GM12873 (cell line): ENCODE measurements around the gene AEBP2.

ENCODE experiments used
- TF ChIP-seq, protein P1 (sequence below): IDR thresholded peaks from 2 replicates; pipeline ENCODE4 v1.5.1; 2012; ENCODE audit warnings: low read depth, mild to moderate bottlenecking, moderate library complexity, low read length, control low read depth; ENCODE audit not compliant: insufficient read depth; ENCODE audit errors: missing control alignments

AEBP2 gene

DNA sequence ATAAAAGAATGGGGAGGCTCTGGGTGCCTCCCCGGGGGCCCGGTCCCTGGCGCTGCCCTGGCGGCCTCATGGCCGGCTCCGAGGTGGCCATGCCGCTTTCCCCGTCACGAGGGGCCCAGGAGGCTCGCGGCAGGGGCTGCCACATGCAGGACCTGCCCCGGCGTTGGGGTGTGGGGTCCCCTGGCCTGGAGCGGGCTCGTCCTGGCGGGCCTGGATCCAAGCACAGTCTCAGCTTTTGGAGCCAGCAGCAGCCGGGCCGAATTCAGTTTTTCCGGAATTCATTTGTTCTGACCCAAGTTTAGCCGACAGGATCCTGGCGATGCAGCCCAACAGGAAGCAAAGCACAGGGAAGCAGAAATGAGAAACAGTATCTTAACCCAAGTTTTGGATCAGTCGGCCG lies 26.4 kb upstream of the AEBP2 start:
- TF ChIP-seq, protein P1, sequence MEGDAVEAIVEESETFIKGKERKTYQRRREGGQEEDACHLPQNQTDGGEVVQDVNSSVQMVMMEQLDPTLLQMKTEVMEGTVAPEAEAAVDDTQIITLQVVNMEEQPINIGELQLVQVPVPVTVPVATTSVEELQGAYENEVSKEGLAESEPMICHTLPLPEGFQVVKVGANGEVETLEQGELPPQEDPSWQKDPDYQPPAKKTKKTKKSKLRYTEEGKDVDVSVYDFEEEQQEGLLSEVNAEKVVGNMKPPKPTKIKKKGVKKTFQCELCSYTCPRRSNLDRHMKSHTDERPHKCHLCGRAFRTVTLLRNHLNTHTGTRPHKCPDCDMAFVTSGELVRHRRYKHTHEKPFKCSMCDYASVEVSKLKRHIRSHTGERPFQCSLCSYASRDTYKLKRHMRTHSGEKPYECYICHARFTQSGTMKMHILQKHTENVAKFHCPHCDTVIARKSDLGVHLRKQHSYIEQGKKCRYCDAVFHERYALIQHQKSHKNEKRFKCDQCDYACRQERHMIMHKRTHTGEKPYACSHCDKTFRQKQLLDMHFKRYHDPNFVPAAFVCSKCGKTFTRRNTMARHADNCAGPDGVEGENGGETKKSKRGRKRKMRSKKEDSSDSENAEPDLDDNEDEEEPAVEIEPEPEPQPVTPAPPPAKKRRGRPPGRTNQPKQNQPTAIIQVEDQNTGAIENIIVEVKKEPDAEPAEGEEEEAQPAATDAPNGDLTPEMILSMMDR: no peak

DNA sequence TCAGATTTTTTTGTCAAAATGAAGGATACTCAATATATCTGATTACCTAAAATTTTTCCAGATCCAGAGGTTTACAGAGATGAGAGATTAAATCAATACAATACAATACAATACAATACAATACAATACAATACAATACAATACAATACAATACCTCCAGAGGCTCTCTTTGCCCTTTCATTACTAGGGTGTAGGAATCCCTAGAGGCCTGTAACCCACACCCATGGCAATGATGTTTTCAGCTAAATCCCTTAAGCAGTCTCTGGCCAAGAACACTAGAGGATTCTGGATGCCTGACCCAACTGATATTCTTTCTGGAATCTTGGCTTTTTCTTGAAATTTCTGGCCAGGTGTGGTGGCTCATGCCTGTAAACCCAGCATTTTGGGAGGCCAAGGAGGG lies 23.7 kb upstream of the AEBP2 start:
- TF ChIP-seq, protein P1: no peak

DNA sequence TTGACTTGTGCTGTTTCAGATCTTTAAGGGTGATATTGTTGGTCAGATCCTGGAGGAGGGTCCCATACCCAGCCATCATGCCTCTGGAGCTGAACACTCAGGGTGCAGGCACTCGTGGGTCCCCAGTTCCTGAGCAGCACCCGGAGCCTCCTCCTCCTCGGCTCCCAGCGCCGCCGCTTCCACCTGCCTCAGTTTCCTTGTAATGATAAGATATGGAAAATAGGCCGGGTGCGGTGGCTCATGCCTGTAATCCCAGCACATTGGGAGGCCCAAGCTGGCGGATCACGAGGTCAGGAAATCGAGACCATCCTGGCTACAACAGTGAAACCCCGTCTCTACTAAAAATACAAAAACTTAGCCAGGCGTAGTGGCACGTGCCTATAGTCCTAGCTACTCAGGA lies 20.2 kb upstream of the AEBP2 start:
- TF ChIP-seq, protein P1: no peak

DNA sequence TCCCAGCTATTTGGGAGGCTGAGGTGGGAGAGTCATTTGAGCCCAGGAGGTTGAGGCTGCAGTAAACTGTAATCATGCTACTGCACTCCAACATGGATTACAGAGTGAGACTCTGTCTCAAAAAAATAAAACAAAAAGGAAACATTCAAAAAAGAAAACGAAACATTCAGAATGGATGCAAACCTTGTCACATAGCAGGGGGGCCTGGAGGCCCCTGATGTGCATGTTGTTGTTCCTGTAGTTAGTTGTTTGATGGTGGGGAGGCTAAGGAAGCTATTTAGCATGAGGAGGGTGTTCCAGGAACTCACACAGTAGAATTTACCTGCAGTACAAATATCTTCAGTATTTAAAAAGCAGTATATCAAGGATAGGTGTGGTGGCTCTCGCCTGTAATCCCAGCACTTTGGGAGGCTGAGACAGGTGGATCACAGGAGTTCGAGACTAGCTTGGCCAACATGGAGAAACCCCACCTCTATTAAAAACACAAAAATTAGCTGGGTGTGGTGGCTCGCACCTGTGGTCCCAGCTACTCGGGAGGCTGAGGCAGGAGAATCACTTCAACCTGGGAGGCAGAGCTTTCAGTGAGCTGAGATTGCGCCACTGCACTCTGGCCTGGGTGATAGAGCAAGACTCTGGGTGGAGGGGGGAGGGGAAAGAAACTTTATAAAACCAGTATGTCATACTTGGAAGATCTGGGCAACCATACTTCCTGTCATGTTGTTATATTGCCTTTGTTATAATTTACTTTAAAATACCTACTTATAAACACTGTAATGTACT lies 17.6 kb upstream of the AEBP2 start:
- TF ChIP-seq, protein P1: no peak

DNA sequence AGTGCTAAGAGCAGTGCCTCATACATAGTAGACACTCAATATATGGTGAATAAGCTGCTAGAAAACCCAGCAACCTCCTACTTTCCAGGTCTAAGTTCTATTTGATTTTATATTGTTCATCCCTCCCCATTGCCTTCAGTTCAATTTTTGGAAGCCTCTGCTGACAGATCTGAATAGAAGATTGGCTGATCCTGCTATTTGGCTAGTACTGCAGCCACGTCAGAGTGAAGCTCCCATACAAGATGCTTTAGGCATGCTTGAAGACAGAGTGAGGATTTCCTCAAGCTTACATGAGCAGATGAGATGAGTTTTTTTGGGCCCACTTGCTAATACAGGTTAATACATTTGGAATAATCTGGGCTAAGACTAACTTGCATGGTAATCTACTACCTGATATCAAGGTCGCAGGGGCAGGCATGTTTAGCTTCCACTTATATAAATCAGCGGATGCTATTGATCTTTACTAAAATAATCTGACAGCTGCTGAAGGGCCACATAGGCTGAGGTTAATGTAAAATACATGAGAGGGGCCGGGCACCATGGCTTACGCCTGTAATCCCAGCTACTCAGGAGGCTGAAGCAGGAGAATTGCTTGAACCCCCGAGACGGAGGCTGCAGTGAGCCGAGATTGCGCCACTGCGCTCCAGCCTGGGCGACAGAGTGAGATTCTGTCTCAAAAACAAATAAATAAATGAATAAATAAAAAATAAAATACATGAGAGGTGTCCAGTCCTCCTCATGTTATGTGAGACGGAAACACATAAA lies 15.9 kb upstream of the AEBP2 start:
- TF ChIP-seq, protein P1: no peak

DNA sequence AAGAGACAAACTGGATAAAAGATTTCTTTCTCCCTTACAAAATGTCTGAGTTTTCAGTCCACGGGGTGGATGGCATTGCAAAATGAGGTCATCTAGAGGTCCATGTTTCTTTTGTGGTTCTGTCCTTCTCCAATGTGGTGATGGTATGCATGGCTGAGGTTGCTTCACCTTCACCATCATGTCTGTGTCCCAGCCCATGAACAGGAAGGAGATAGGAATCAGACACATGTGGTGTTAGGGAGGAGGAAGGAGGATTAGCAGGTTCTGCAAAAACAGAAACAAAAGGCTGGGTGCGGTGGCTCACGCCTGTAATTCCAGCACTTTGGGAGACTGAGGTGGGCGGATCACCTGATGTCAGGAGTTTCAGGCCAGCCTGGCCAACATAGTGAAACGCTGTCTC lies 11.0 kb upstream of the AEBP2 start:
- TF ChIP-seq, protein P1: no peak

DNA sequence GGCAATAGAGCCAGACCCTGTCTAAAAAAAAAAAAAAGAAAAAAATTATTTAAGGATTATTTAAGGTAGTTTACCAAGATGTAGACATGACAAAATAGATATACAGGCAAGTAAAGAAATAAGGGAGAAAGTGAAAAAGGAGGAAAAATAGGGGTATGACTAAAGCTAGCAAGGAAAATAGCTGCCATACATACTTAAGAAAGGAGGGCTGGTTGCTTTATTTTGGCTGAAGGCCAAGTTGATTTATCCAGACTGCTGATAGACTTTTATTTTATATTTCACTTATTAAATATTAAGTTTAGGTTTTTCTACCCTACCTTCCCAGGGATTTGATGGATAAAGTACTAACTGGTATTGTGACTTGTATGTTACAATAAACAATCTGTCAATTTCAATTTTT lies 8.3 kb upstream of the AEBP2 start:
- TF ChIP-seq, protein P1: no peak
